CD4-positive, alpha-beta memory T cell (primary cell): ENCODE data around the gene CALML6. TPM values are rescaled to one million over a fixed set of nuclear protein-coding genes. Genes with fewer than 3 reads are reported as not detected.

ENCODE experiments used
- CTCF ChIA-PET: fragments of 350-600 bp; sonication (Branson Sonifier 250); formaldehyde crosslinking; loops from one replicate; lab custom pipeline; 2021; ENCODE audit warnings: inconsistent platforms; ENCODE audit not compliant: partially characterized antibody; lab: Charles Lee
- POLR2A ChIA-PET: fragments of 350-600 bp; sonication (Branson Sonifier 250); formaldehyde crosslinking; loops from one replicate; lab custom pipeline; 2021; ENCODE audit not compliant: partially characterized antibody; lab: Charles Lee
- DNase-seq, 5 donors: peaks; one replicate each; pipeline versions ENCODE4 v3.0.0 to v3.0.0-alpha.2; 2020 to 2022; ENCODE audit warnings: mixed read lengths in 1 of 5
- H3K27ac ChIP-seq: one replicate; pipeline ENCODE4 v1.7.0; 2013; ENCODE audit warnings: low read depth, low read length
- H3K27me3 ChIP-seq: 2 replicates; pipeline ENCODE4 v1.7.0; 2013; ENCODE audit warnings: mild to moderate bottlenecking, low read length, moderate library complexity; ENCODE audit not compliant: insufficient read depth
- H3K36me3 ChIP-seq: 2 replicates; pipeline ENCODE4 v1.7.0; 2013; ENCODE audit warnings: mild to moderate bottlenecking, low read length, moderate library complexity; ENCODE audit not compliant: insufficient read depth
- H3K4me1 ChIP-seq: 2 replicates; pipeline ENCODE4 v1.7.0; 2013; ENCODE audit warnings: mild to moderate bottlenecking, low read length, moderate library complexity; ENCODE audit not compliant: insufficient read depth
- H3K4me3 ChIP-seq, 2 donors: one replicate each; pipeline ENCODE4 v1.7.0; 2013; ENCODE audit warnings: low read length in 2 of 2, mild to moderate bottlenecking in 1 of 2
- H3K9me3 ChIP-seq, 2 donors: one replicate each; pipeline ENCODE4 v1.7.0; 2013; ENCODE audit warnings: low read length in 2 of 2, control low read depth in 1 of 2; ENCODE audit not compliant: control insufficient read depth in 1 of 2
- H3K27ac Mint-ChIP-seq, 7 donors: one replicate each; pipeline ENCODE4 v1.8.0; 2020 to 2021; ENCODE audit warnings: mixed read lengths in 7 of 7, mild to moderate bottlenecking in 6 of 7, inconsistent platforms in 3 of 7, moderate library complexity in 3 of 7
- H3K27me3 Mint-ChIP-seq, 2 donors: one replicate each; pipeline ENCODE4 v1.8.0; 2020 to 2021; ENCODE audit warnings: mixed read lengths in 2 of 2
- H3K36me3 Mint-ChIP-seq, 2 donors: one replicate each; pipeline ENCODE4 v1.8.0; 2020 to 2021; ENCODE audit warnings: mixed read lengths in 2 of 2, inconsistent platforms in 1 of 2, mild to moderate bottlenecking in 1 of 2
- H3K4me1 Mint-ChIP-seq, 4 donors: one replicate each; pipeline ENCODE4 v1.8.0; 2020 to 2021; ENCODE audit warnings: mixed read lengths in 4 of 4, mild to moderate bottlenecking in 1 of 4
- H3K4me3 Mint-ChIP-seq, 8 donors: one replicate each; pipeline ENCODE4 v1.8.0; 2020 to 2021; ENCODE audit warnings: mixed read lengths in 8 of 8, mild to moderate bottlenecking in 7 of 8, moderate library complexity in 6 of 8, inconsistent platforms in 3 of 8
- H3K9me3 Mint-ChIP-seq, 8 donors: one replicate each; pipeline ENCODE4 v1.8.0; 2020 to 2021; ENCODE audit warnings: mixed read lengths in 8 of 8, mild to moderate bottlenecking in 5 of 8, inconsistent platforms in 3 of 8, moderate library complexity in 1 of 8
- intact Hi-C: fragments of 100-400 bp; cut with micrococcal nuclease; formaldehyde crosslinking; loops from one replicate; pipeline ENCODE4 v1.15.1; 2023
- polyA plus RNA-seq, 2 donors: library from polyadenylated mRNA; unstranded; fragments of 300-500 nt; fragmentation: Illumina TruSeq; gene quantifications; one replicate each; pipeline ENCODE4 v1.2.3, GENCODE V29; 2021
- total RNA-seq, 2 experiments: library from RNA; stranded (reverse); gene quantifications; one replicate each; pipeline ENCODE4 v1.2.3, GENCODE V29; 2021

The CALML6 gene
- total and polyA plus RNA-seq, 4 experiments from 2014 or later, result 0.44 to 0.78 TPM; not detected in 2

GRCh38 chr1:1894354-1895059 lies 20.6 kb upstream of the CALML6 start:
- ChIA-PET POLR2A (interaction anchor here (1.6 to 2.1 kb wide), 2 partner anchors 11 to 14 kb away, joined by 4 to 7 read pairs; no protein-coding TSS in a partner anchor), CTCF (interaction anchor here (6.4 kb wide), 1 partner anchor 12 kb away, joined by 58 read pairs; no protein-coding TSS in a partner anchor)
- DNase-seq, result no peak
- Histone ChIP-seq H3K4me1 (peaks cover 28% of the 10 kb centered on the region), H3K27me3 (no peaks in the 10 kb centered on the region), H3K36me3 (no peaks in the 10 kb centered on the region), H3K9me3 (no peaks in the 10 kb centered on the region), H3K27ac (no peak overlapping the region), H3K4me3 (no peak overlapping the region)
- Mint-ChIP-seq H3K4me3 (peak overlapping the region in 7 of 8 donors; percentile 57 to 79 (median 63)), H3K27ac (peak overlapping the region; percentile 59 to 93 (median 83)), H3K4me1 (peaks cover 10 to 36% (median 25%) of the 10 kb centered on the region in 4 donors), H3K9me3 (no peaks in the 10 kb centered on the region), H3K36me3 (peaks cover 0 to 8% of the 10 kb centered on the region in 2 donors), H3K27me3 (peaks cover 0 to 4% of the 10 kb centered on the region in 2 donors)
- intact Hi-C loops, result loop anchor here (5.0 kb wide), 1 partner anchor 37 kb away; no protein-coding TSS in a partner anchor

- Histone ChIP-seq H3K27me3 (no peaks in the 10 kb centered on the region), H3K4me3 (no peak overlapping the region), H3K36me3 (no peaks in the 10 kb centered on the region), H3K27ac (no peak overlapping the region), H3K4me1 (peaks cover 27% of the 10 kb centered on the region), H3K9me3 (no peaks in the 10 kb centered on the region)
- Mint-ChIP-seq H3K36me3 (peaks cover 0 to 6% of the 10 kb centered on the region in 2 donors), H3K27me3 (peaks cover 0 to 4% of the 10 kb centered on the region in 2 donors), H3K4me3 (peak overlapping the region in 7 of 8 donors; percentile 57 to 79 (median 63)), H3K4me1 (peaks cover 10 to 36% (median 24%) of the 10 kb centered on the region in 4 donors), H3K9me3 (no peaks in the 10 kb centered on the region), H3K27ac (peak overlapping the region in 6 of 7 donors; percentile 59 to 93 (median 84))
- POLR2A ChIA-PET, result interaction anchor here (1.0 to 2.1 kb wide), 3 partner anchors 11 to 149 kb away, joined by 3 to 7 read pairs (median 4); no protein-coding TSS in a partner anchor
- DNase-seq, result no peak
- CTCF ChIA-PET, result interaction anchor here (6.4 kb wide), 1 partner anchor 12 kb away, joined by 58 read pairs; no protein-coding TSS in a partner anchor
- intact Hi-C loops, result no loop called here
These were observed 20.0 kb upstream of the CALML6 start for GRCh38 chr1:1895060-1895418.

GRCh38 chr1:1895456-1896336 lies 19.4 kb upstream of the CALML6 start:
- no peaks in the 10 kb centered on the region for H3K27me3 ChIP-seq
- no peak for DNase-seq
- H3K4me1 ChIP-seq, result peaks cover 27% of the 10 kb centered on the region
- intact Hi-C loops, result no loop called here
- CTCF ChIA-PET, result interaction anchor here (6.4 kb wide), 1 partner anchor 11 kb away, joined by 58 read pairs; no protein-coding TSS in a partner anchor
- Mint-ChIP-seq H3K27me3 (peaks cover 0 to 4% of the 10 kb centered on the region in 2 donors), H3K4me3 (peak overlapping the region in 1 of 8 donors; percentile 15), H3K9me3 (no peaks in the 10 kb centered on the region), H3K4me1 (peaks cover 10 to 36% (median 24%) of the 10 kb centered on the region in 4 donors), H3K36me3 (peaks cover 0 to 6% of the 10 kb centered on the region in 2 donors), H3K27ac (peak overlapping the region in 3 of 7 donors; percentile 46 to 93 (median 61))
- no peak overlapping the region for H3K27ac ChIP-seq
- no peaks in the 10 kb centered on the region for H3K36me3 ChIP-seq
- no peak overlapping the region for H3K4me3 ChIP-seq
- H3K9me3 ChIP-seq, result no peaks in the 10 kb centered on the region
- POLR2A ChIA-PET, result interaction anchor here (0.6 to 2.1 kb wide), 5 partner anchors 10 to 149 kb away, joined by 3 to 7 read pairs (median 4); no protein-coding TSS in a partner anchor

- no peaks in the 10 kb centered on the region for H3K9me3 Mint-ChIP-seq
- ChIA-PET POLR2A (interaction anchor here (0.7 to 2.9 kb wide), 3 partner anchors 11 to 41 kb away, joined by 3 to 16 read pairs (median 3); no protein-coding TSS in a partner anchor), CTCF (interaction anchor here (0.9 to 6.4 kb wide), 3 partner anchors 8 to 40 kb away, joined by 3 to 58 read pairs (median 4); no protein-coding TSS in a partner anchor)
- peak overlapping the region in 1 of 7 donors; percentile 40 for H3K27ac Mint-ChIP-seq
- Histone ChIP-seq H3K27ac (no peak overlapping the region), H3K9me3 (no peaks in the 10 kb centered on the region), H3K4me3 (no peak overlapping the region), H3K4me1 (peaks cover 16% of the 10 kb centered on the region), H3K27me3 (no peaks in the 10 kb centered on the region), H3K36me3 (no peaks in the 10 kb centered on the region)
- peaks cover 2 to 19% (median 15%) of the 10 kb centered on the region in 4 donors for H3K4me1 Mint-ChIP-seq
- no peak overlapping the region for H3K4me3 Mint-ChIP-seq
- H3K36me3 Mint-ChIP-seq, result no peaks in the 10 kb centered on the region
- DNase-seq, result no peak
- peaks cover 0 to 4% of the 10 kb centered on the region in 2 donors for H3K27me3 Mint-ChIP-seq
- intact Hi-C loops, result no loop called here
These were observed 16.7 kb upstream of the CALML6 start for GRCh38 chr1:1898246-1898933.

- Histone ChIP-seq H3K27me3 (no peaks in the 10 kb centered on the region), H3K27ac (no peak overlapping the region), H3K4me3 (no peak overlapping the region), H3K9me3 (no peaks in the 10 kb centered on the region), H3K36me3 (no peaks in the 10 kb centered on the region), H3K4me1 (peaks cover 11% of the 10 kb centered on the region)
- ChIA-PET CTCF (interaction anchor here (1.0 to 6.4 kb wide), 2 partner anchors 7 to 16 kb away, joined by 4 to 58 read pairs; no protein-coding TSS in a partner anchor), POLR2A (interaction anchor here (0.8 to 2.9 kb wide), 2 partner anchors 10 to 11 kb away, joined by 3 to 16 read pairs; no protein-coding TSS in a partner anchor)
- Mint-ChIP-seq H3K27me3 (peaks cover 0 to 4% of the 10 kb centered on the region in 2 donors), H3K9me3 (no peaks in the 10 kb centered on the region), H3K4me1 (peaks cover 2 to 13% (median 10%) of the 10 kb centered on the region in 4 donors), H3K4me3 (no peak overlapping the region), H3K27ac (no peak overlapping the region), H3K36me3 (no peaks in the 10 kb centered on the region)
- DNase-seq, result no peak
- intact Hi-C loops, result no loop called here
These were observed 15.6 kb upstream of the CALML6 start for GRCh38 chr1:1899266-1899966.

GRCh38 chr1:1899967-1900327 lies 15.1 kb upstream of the CALML6 start:
- no peak overlapping the region for H3K27ac ChIP-seq
- no peaks in the 10 kb centered on the region for H3K9me3 ChIP-seq
- intact Hi-C loops, result no loop called here
- Mint-ChIP-seq H3K27ac (no peak overlapping the region), H3K36me3 (no peaks in the 10 kb centered on the region), H3K27me3 (peaks cover 0 to 2% of the 10 kb centered on the region in 2 donors), H3K4me3 (no peak overlapping the region), H3K9me3 (no peaks in the 10 kb centered on the region), H3K4me1 (peaks cover 2 to 7% (median 5%) of the 10 kb centered on the region in 4 donors)
- CTCF ChIA-PET, result no interaction called here
- no peak overlapping the region for H3K4me3 ChIP-seq
- POLR2A ChIA-PET, result interaction anchor here (0.8 to 2.9 kb wide), 2 partner anchors 9 to 11 kb away, joined by 3 to 16 read pairs; no protein-coding TSS in a partner anchor
- H3K36me3 ChIP-seq, result no peaks in the 10 kb centered on the region
- peaks cover 6% of the 10 kb centered on the region for H3K4me1 ChIP-seq
- DNase-seq, result no peak
- no peaks in the 10 kb centered on the region for H3K27me3 ChIP-seq
